GM19351 (cell line): Measurements from ENCODE around the gene COLEC12.

Experiments used
- ATAC-seq: cut with Tn5 transposase; IDR thresholded peaks from one replicate; pipeline ENCODE4 v1.9.1; 2021; ENCODE audit warnings: mild to moderate bottlenecking, moderate library complexity; ENCODE audit not compliant: unreplicated experiment

COLEC12 gene

GRCh38 chr18:448116-448790 is 52.2 kb downstream of the COLEC12 start:
- ATAC-seq, result no peak

- ATAC-seq, result no peak
These were observed 53.5 kb downstream of the COLEC12 start for GRCh38 chr18:446941-447560.

DNA sequence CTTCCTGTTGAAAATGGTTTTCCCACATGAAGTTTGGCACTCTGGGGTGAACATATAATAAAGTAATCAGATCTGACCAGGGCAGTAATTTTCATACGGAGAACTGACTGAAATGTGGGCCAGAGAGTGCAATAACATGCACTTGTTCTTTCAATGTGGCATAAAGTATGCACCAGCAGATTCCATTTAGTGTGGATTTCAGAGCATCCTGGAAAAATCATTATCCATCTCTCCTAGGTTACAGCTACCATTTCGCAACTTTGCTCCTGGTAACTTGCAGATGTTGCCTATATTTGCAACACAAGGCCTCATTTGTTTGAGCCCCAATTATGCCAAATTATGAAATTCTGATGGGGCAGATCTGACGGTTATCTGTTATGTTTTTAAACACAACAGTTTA is 55.4 kb downstream of the COLEC12 start:
- no peak for ATAC-seq

GRCh38 chr18:438571-438970 is 61.9 kb downstream of the COLEC12 start:
- ATAC-seq, result no peak

GRCh38 chr18:435940-436339 is 64.6 kb downstream of the COLEC12 start:
- ATAC-seq, result no peak

GRCh38 chr18:434410-434809 is 66.1 kb downstream of the COLEC12 start:
- ATAC-seq, result no peak

GRCh38 chr18:433960-434359 is 66.5 kb downstream of the COLEC12 start:
- no peak for ATAC-seq

DNA sequence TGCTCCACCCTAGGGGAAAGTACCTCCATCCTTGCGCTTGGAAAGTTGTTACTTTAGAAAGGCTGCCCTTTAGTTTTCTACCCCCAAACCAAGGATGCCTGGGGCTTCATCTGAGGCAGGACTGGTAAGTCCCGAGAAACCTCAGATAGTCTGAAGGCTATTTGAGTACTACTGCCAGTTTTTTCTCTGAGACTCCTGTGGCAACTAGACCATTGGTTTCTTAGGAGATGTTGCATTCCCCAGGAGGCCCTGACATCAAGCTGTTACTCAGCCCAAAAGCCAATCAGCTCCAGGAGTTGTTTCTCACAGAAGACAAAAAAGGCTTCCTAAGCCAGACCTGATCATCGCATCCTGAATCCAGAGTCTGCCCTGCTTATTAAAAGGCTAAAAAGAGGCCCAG is 67.2 kb downstream of the COLEC12 start:
- ATAC-seq, result no peak

GRCh38 chr18:432791-433190 is 67.7 kb downstream of the COLEC12 start:
- ATAC-seq, result no peak

- no peak for ATAC-seq
These were observed 71.5 kb downstream of the COLEC12 start for GRCh38 chr18:429030-429429.

DNA sequence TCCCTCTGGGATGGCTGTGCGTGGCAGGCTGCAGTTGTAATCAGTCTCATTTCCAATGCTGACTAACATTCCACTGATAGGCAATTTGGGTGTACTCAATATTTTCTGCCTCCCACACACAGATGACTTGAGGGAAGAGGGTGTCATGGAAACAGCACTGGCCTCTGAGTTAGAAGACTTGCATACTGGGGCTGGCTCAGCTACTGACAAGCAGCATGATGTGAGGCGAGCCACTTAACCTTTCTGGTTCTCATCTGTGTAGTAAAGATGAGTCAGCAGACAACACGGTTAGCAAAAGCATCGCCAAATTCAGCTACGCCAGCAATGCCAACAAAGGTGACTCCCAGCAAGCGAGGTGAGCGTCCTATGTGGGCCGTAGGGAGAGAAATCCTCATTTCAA is 73.5 kb downstream of the COLEC12 start:
- no peak for ATAC-seq

GRCh38 chr18:425106-425745 is 75.3 kb downstream of the COLEC12 start:
- ATAC-seq, result no peak

DNA sequence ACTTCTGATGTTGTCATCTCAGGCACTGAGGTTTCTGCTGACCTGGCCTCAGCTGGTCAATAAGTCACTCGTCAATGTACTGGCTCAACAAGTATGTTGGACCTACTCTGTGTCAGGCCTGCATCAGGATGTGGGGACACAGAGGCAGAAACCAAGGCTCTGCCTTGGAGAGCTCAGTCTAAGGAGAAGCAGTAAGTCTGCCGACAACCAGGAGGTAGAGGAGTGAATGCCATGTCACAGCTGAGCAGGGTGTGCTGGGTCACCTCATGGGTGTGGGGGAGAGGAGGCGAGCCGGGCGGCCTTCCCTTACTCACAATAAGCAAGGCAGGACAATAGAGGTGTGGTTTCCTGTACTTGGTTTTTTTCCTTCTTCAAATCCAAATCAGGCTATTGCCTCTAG is 75.8 kb downstream of the COLEC12 start:
- no peak for ATAC-seq

DNA sequence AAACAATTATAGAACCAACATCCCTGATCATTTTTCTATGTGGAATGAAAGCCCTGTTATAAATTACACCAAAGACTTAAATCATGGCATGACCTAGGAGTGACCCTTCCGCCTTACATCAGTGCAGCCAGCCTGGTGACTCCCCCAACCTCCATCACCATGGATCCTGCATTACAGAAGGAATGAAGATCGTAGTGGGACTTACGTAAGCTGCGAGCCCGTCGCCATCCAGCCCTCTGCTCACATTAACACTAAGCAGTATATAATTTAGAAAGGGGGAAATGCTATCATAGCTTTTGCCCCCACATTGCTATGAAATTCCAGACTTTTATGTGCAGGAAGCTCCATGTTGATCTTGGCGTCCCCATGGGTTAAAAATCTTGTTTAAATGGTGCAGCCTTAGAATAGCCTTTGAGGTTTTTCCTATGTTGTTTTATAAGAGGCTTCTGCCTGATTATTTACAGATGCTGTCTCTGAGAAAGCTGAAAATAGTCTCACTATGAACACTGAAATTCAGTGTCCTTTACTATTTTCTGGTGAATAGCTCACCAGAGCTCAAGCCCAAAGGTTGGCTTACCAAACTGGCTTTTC is 76.3 kb downstream of the COLEC12 start:
- ATAC-seq, result no peak

DNA sequence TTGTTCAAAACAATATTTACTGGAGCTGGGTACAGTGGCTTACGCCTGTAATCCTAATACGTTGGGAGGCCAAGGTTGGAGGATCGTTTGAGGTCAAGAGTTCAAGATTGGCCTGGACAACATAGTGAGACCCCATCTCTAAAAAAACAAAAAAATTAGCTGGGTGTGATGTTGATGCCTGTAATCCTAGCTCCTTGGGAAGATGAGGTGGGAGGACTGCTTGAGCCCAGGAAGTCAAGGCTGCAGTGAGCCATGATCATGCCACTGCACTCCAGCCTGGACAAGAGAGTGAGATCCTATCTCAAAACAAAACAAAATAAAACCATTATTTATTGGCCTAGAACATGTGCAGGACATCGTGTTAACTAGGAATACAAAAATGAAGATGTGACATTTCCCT is 77.5 kb downstream of the COLEC12 start:
- ATAC-seq, result no peak

DNA sequence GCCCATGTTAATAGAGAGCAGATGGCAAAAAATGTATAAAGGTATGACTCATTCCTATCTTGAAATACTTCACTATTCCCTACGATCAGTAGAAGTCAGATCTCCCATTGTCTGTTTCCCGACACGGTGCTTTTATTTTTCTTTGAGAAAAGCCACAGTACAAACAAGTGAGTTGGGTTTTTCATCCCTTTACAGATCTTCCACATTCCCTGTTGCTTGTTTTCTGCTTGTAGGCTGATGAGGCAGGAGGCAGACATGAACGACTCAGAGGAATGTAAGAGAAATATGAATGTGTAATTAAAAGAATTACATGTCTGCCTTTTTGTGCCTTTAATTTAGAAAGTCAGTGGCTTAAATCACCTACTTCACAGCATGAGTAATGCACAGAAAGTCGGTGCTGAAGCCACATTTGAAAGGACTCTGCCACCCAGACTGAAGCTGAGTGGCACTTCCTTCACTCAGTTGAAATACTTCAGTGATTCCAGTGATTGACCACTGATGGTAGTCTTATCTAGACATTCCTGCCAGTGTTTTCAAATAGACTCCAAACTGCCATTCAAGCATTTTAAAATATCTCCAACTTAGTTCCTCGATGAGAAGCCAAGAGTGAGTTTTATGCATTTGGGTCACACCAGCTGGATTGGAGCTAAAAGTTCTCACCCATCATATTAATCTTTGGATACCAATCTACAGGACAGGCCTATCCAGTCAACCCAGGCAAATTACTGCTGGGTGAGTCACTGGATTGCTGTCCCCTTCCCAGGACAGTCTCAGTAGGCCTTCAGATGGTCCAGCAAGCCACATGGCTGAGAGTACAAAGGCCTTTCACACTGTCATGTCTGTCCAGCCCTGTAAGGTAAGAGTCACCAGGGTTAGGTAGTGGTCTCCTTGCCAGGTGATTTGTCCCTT is 79.0 kb downstream of the COLEC12 start:
- no peak for ATAC-seq

DNA sequence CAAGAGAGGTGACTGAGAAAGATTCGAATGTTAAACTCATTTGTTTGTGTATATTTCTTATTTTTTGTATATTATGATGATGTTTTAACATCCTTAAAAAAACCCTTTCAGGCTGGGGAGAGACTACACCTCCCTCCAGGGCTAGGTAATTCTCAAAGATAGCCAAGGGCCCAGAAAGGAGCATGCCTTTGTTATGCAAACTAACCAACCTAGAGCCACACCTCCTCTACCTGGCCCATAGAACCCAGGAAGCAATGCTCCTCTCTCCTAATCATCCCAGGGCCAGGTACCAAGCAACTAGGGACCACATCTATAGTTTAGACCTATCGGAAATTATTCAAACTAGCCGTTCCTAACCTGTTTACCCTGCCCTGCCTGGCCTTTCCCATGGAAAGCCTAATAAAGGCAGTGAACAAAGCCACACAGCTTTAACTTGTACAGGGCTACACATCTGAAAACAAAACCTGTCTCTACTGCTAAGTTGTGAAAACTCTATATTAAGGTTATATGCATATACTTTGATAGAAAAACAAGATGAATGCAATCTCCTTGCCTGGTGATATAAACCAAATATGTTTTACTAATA is 79.7 kb downstream of the COLEC12 start:
- no peak for ATAC-seq

- ATAC-seq, result no peak
These were observed 80.8 kb downstream of the COLEC12 start for GRCh38 chr18:419541-420175.

DNA sequence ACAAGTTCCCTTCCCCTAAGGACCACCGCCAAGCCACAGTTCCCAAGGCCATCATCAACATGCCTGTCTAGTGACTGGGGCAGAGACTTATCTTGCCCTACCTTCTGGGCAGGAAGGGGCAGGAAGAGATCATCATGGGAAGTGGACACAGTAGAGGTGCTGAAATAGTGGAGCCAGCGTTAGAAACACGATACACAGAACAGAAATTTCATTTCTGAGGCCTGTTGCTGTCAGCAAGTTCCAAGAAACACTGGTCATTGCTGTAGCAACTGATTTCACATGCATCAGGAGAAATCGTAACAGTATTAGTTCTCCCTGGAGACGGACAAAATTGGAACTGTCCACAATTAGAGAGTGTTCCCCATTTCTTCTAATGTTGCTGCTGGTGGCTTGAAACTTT is 83.0 kb downstream of the COLEC12 start:
- no peak for ATAC-seq

DNA sequence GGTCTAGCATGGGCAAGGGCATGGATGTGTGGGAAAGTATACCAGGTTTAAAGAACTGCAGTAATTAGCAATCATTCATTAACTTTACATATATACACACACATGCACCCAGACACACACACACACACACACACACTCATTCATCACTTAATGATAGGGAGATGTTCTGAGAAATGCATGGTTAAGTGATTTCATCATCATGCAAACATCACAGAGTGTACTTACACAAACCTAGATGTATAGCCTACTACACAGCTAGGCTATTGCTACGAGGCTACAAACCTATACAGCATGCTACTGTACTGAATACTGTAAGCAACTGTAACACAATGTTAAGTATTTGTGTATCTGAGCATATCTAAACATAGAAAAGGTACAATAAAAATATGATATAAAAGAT is 83.6 kb downstream of the COLEC12 start:
- no peak for ATAC-seq
